Activated CD4-positive, alpha-beta T cell treated with anti-CD3 and anti-CD28 coated beads, Interleukin-2, amount 10 ng/mL, durations not matched to agents 7 days and 5 days (primary cell): ENCODE data around the gene IL1B. TPM values are rescaled to one million over a fixed set of nuclear protein-coding genes. Genes with fewer than 3 reads are reported as not detected.

ENCODE experiments used
- CTCF ChIA-PET: fragments of 350-600 bp; sonication (Branson Sonifier 250); formaldehyde crosslinking; loops from one replicate; lab custom pipeline; 2021; ENCODE audit warnings: antibody characterized with exemption; lab: Charles Lee
- POLR2A ChIA-PET: fragments of 350-600 bp; sonication (Branson Sonifier 250); formaldehyde crosslinking; loops from one replicate; lab custom pipeline; 2021; ENCODE audit warnings: antibody characterized with exemption; lab: Charles Lee
- DNase-seq: peaks from one replicate; pipeline ENCODE4 v3.0.0-alpha.2; 2020
- H3K27ac Mint-ChIP-seq: one replicate; pipeline ENCODE4 v1.8.0; 2021; ENCODE audit warnings: mild to moderate bottlenecking, moderate library complexity, mixed read lengths
- H3K27me3 Mint-ChIP-seq: one replicate; pipeline ENCODE4 v1.8.0; 2021; ENCODE audit warnings: mixed read lengths
- H3K36me3 Mint-ChIP-seq: one replicate; pipeline ENCODE4 v1.8.0; 2021; ENCODE audit warnings: low read depth, mixed read lengths
- H3K4me1 Mint-ChIP-seq: one replicate; pipeline ENCODE4 v1.8.0; 2021; ENCODE audit warnings: mixed read lengths
- H3K4me3 Mint-ChIP-seq: one replicate; pipeline ENCODE4 v1.8.0; 2021; ENCODE audit warnings: mild to moderate bottlenecking, moderate library complexity, mixed read lengths
- H3K9me3 Mint-ChIP-seq: one replicate; pipeline ENCODE4 v1.8.0; 2021; ENCODE audit warnings: mixed read lengths
- total RNA-seq, 2 experiments: library from RNA; stranded (reverse); gene quantifications; one replicate each; pipeline ENCODE4 v1.2.3, GENCODE V29; 2021

IL1B gene
- total RNA-seq, 2 experiments from 2014 or later: not detected

GRCh38 chr2:112807233-112807807, 29.3 kb downstream of the IL1B start:
- ChIA-PET POLR2A (no interaction called here), CTCF (no interaction called here)
- H3K9me3 Mint-ChIP-seq: peaks cover 23% of the 10 kb centered on the region
- peaks cover 31% of the 10 kb centered on the region for H3K4me1 Mint-ChIP-seq
- H3K27ac Mint-ChIP-seq: no peak overlapping the region
- H3K36me3 Mint-ChIP-seq: peaks cover 16% of the 10 kb centered on the region
- H3K27me3 Mint-ChIP-seq: no peaks in the 10 kb centered on the region
- no peak for DNase-seq
- H3K4me3 Mint-ChIP-seq: no peak overlapping the region

GRCh38 chr2:112805542-112805941, 31.0 kb downstream of the IL1B start:
- POLR2A ChIA-PET: no interaction called here
- no peak for DNase-seq

GRCh38 chr2:112803691-112804521, 32.7 kb downstream of the IL1B start:
- Mint-ChIP-seq H3K36me3 (peaks cover 14% of the 10 kb centered on the region), H3K9me3 (peaks cover 20% of the 10 kb centered on the region), H3K27me3 (no peaks in the 10 kb centered on the region), H3K4me1 (peaks cover 33% of the 10 kb centered on the region), H3K4me3 (no peak overlapping the region), H3K27ac (no peak overlapping the region)
- ChIA-PET POLR2A (no interaction called here), CTCF (interaction anchor here (0.7 to 1.7 kb wide), 3 partner anchors 9 to 122 kb away, joined by 3 to 7 read pairs (median 4); no protein-coding TSS in a partner anchor)
- DNase-seq: no peak

More at GRCh38 chr2:112805542-112805941, 31.0 kb downstream of the IL1B start:
- H3K4me3 Mint-ChIP-seq: no peak overlapping the region
- peaks cover 23% of the 10 kb centered on the region for H3K4me1 Mint-ChIP-seq
- H3K27ac Mint-ChIP-seq: no peak overlapping the region
- H3K27me3 Mint-ChIP-seq: no peaks in the 10 kb centered on the region
- peaks cover 23% of the 10 kb centered on the region for H3K9me3 Mint-ChIP-seq
- CTCF ChIA-PET: interaction anchor here (1.0 kb wide), 1 partner anchor 94 kb away, joined by 4 read pairs; no protein-coding TSS in a partner anchor
- H3K36me3 Mint-ChIP-seq: peaks cover 16% of the 10 kb centered on the region

GRCh38 chr2:112800881-112801583, 35.5 kb downstream of the IL1B start:
- Mint-ChIP-seq H3K4me3 (no peak overlapping the region), H3K4me1 (peaks cover 33% of the 10 kb centered on the region), H3K27ac (no peak overlapping the region), H3K27me3 (no peaks in the 10 kb centered on the region), H3K36me3 (peaks cover 2% of the 10 kb centered on the region), H3K9me3 (peaks cover 8% of the 10 kb centered on the region)
- CTCF ChIA-PET: no interaction called here
- POLR2A ChIA-PET: no interaction called here
- no peak for DNase-seq

- no peaks in the 10 kb centered on the region for H3K27me3 Mint-ChIP-seq
- ChIA-PET CTCF (no interaction called here), POLR2A (no interaction called here)
- no peak overlapping the region for H3K27ac Mint-ChIP-seq
- H3K9me3 Mint-ChIP-seq: peaks cover 6% of the 10 kb centered on the region
- no peaks in the 10 kb centered on the region for H3K36me3 Mint-ChIP-seq
- no peak for DNase-seq
- H3K4me1 Mint-ChIP-seq: peaks cover 34% of the 10 kb centered on the region
- no peak overlapping the region for H3K4me3 Mint-ChIP-seq
Measured at GRCh38 chr2:112798979-112799975, 37.3 kb downstream of the IL1B start.

- peaks cover 32% of the 10 kb centered on the region for H3K4me1 Mint-ChIP-seq
Measured at GRCh38 chr2:112796486-112796885, 40.1 kb downstream of the IL1B start.

GRCh38 chr2:112795774-112796173, 40.8 kb downstream of the IL1B start:
- no peak for DNase-seq
- Mint-ChIP-seq H3K9me3 (peaks cover 6% of the 10 kb centered on the region), H3K4me1 (peaks cover 32% of the 10 kb centered on the region), H3K36me3 (peaks cover 4% of the 10 kb centered on the region), H3K27me3 (no peaks in the 10 kb centered on the region), H3K4me3 (no peak overlapping the region), H3K27ac (no peak overlapping the region)
- CTCF ChIA-PET: interaction anchor here (0.7 to 0.9 kb wide), 3 partner anchors 11 to 13 kb away, joined by 3 read pairs; no protein-coding TSS in a partner anchor
- POLR2A ChIA-PET: no interaction called here

More at GRCh38 chr2:112796486-112796885, 40.1 kb downstream of the IL1B start:
- Mint-ChIP-seq H3K9me3 (peaks cover 6% of the 10 kb centered on the region), H3K27me3 (no peaks in the 10 kb centered on the region), H3K27ac (no peak overlapping the region), H3K36me3 (peaks cover 4% of the 10 kb centered on the region), H3K4me3 (no peak overlapping the region)
- no peak for DNase-seq
- ChIA-PET POLR2A (no interaction called here), CTCF (interaction anchor here (0.9 kb wide), 1 partner anchor 12 kb away, joined by 3 read pairs; no protein-coding TSS in a partner anchor)

GRCh38 chr2:112794841-112795240, 41.7 kb downstream of the IL1B start:
- peak overlapping the region; percentile 33 for H3K27ac Mint-ChIP-seq
- peaks cover 28% of the 10 kb centered on the region for H3K4me1 Mint-ChIP-seq
- CTCF ChIA-PET: interaction anchor here (0.8 kb wide), 1 partner anchor 10 kb away, joined by 3 read pairs; no protein-coding TSS in a partner anchor
- H3K36me3 Mint-ChIP-seq: peaks cover 7% of the 10 kb centered on the region
- no peaks in the 10 kb centered on the region for H3K27me3 Mint-ChIP-seq
- POLR2A ChIA-PET: no interaction called here
- H3K9me3 Mint-ChIP-seq: peaks cover 8% of the 10 kb centered on the region
- no peak for DNase-seq
- no peak overlapping the region for H3K4me3 Mint-ChIP-seq

- ChIA-PET CTCF (interaction anchor here (1.1 kb wide), 1 partner anchor 9 kb away, joined by 4 read pairs; no protein-coding TSS in a partner anchor), POLR2A (no interaction called here)
- peaks cover 5% of the 10 kb centered on the region for H3K9me3 Mint-ChIP-seq
- DNase-seq: peak; percentile 27
- H3K4me3 Mint-ChIP-seq: no peak overlapping the region
- H3K27ac Mint-ChIP-seq: no peak overlapping the region
- H3K27me3 Mint-ChIP-seq: peaks cover 1% of the 10 kb centered on the region
- H3K4me1 Mint-ChIP-seq: peaks cover 24% of the 10 kb centered on the region
- peaks cover 7% of the 10 kb centered on the region for H3K36me3 Mint-ChIP-seq
Measured at GRCh38 chr2:112794131-112794733, 42.3 kb downstream of the IL1B start.

- peaks cover 4% of the 10 kb centered on the region for H3K27me3 Mint-ChIP-seq
- H3K4me3 Mint-ChIP-seq: no peak overlapping the region
- peaks cover 5% of the 10 kb centered on the region for H3K9me3 Mint-ChIP-seq
- ChIA-PET POLR2A (no interaction called here), CTCF (interaction anchor here (1.1 kb wide), 1 partner anchor 10 kb away, joined by 4 read pairs; no protein-coding TSS in a partner anchor)
- no peak for DNase-seq
- H3K4me1 Mint-ChIP-seq: peaks cover 19% of the 10 kb centered on the region
- H3K36me3 Mint-ChIP-seq: peaks cover 7% of the 10 kb centered on the region
- peak overlapping the region; percentile 48 for H3K27ac Mint-ChIP-seq
Measured at GRCh38 chr2:112793449-112793978, 43.1 kb downstream of the IL1B start.

- DNase-seq: no peak
- no peak overlapping the region for H3K4me3 Mint-ChIP-seq
- CTCF ChIA-PET: no interaction called here
- peaks cover 5% of the 10 kb centered on the region for H3K9me3 Mint-ChIP-seq
- POLR2A ChIA-PET: no interaction called here
- H3K4me1 Mint-ChIP-seq: peaks cover 19% of the 10 kb centered on the region
- H3K36me3 Mint-ChIP-seq: peaks cover 7% of the 10 kb centered on the region
- peaks cover 4% of the 10 kb centered on the region for H3K27me3 Mint-ChIP-seq
- no peak overlapping the region for H3K27ac Mint-ChIP-seq
Measured at GRCh38 chr2:112792419-112792818, 44.2 kb downstream of the IL1B start.
